GM12878 (cell line): ENCODE measurements around the gene ZFP90.

Source experiments
- JUND ChIP-seq: IDR thresholded peaks from 2 replicates; pipeline ENCODE4 v1.6.1; 2012; ENCODE audit warnings: low read depth, mild to moderate bottlenecking, low read length, improper control_type of control experiment, moderate library complexity
- MXI1 ChIP-seq: fragments of 150-350 bp; IDR thresholded peaks from 2 replicates; pipeline ENCODE4 v1.6.1; 2011; ENCODE audit warnings: low read depth, mild to moderate bottlenecking, inconsistent platforms, low read length, improper control_type of control experiment
- POLR2A ChIP-seq: IDR thresholded peaks from 2 replicates; pipeline ENCODE4 v1.6.1; 2011; ENCODE audit warnings: low read depth, mild to moderate bottlenecking, low read length
- POLR2AphosphoS5 ChIP-seq: IDR thresholded peaks from 2 replicates; pipeline ENCODE4 v1.6.1; 2011; ENCODE audit warnings: mild to moderate bottlenecking, low read length, inconsistent platforms
- RAD21 ChIP-seq: IDR thresholded peaks from 2 replicates; pipeline ENCODE4 v1.6.1; 2011; ENCODE audit warnings: mild to moderate bottlenecking, low read depth, low read length, moderate library complexity; ENCODE audit not compliant: insufficient read depth
- RB1 ChIP-seq: fragments of 450-650 bp; formaldehyde crosslinking; IDR thresholded peaks from 2 replicates; pipeline ENCODE4 v1.6.1; 2017; ENCODE audit warnings: mild to moderate bottlenecking, borderline replicate concordance
- SIN3A ChIP-seq: IDR thresholded peaks from 2 replicates; pipeline ENCODE4 v1.6.1; 2012; ENCODE audit warnings: low read depth, low read length, improper control_type of control experiment
- SRF ChIP-seq, 2 experiments: IDR thresholded peaks; 2 replicates each; pipeline ENCODE4 v1.6.1; 2011; ENCODE audit warnings: low read depth in 2 of 2, low read length in 2 of 2, mild to moderate bottlenecking in 1 of 2, moderate library complexity in 1 of 2
- TBL1XR1 ChIP-seq: IDR thresholded peaks from 2 replicates; pipeline ENCODE4 v1.6.1; 2012; ENCODE audit warnings: low read depth, low read length, improper control_type of control experiment
- YY1 ChIP-seq: IDR thresholded peaks from 2 replicates; pipeline ENCODE4 v1.6.1; 2011; ENCODE audit warnings: low read depth, mild to moderate bottlenecking, low read length
- TF ChIP-seq, protein P1 (sequence below), 3 experiments: IDR thresholded peaks in 2 of 3; conservative IDR thresholded peaks in 1 of 3; 2 replicates each; pipeline ENCODE4 v1.5.1; 2011; ENCODE audit warnings: low read depth in 3 of 3, low read length in 3 of 3, mild to moderate bottlenecking in 3 of 3, control low read depth in 2 of 3, moderate library complexity in 2 of 3, inconsistent platforms in 1 of 3, mixed read lengths in 1 of 3; ENCODE audit not compliant: control insufficient read depth in 2 of 3, insufficient read depth in 1 of 3; ENCODE audit errors: extremely low read depth in 1 of 3

DNA sequence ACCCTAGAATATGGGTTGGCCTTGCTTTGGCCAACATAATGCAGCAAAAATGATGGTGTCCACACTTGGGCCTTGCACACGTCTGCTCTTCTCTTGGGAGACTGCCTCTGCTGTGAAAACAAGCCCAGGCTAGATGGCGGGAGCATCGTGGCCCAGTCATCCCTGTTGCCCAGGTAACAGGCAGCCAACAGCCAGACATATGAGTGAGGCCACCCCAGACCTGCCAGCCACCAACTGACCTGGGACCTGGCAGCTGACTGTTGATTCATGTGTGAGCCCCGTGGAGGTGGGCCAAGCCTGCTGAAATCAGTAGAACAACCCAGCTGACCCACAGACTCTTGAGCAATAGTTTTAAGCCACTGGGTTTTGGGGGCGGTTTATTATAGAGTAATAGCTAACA, 66.7 kb downstream of the ZFP90 start:
- TF ChIP-seq POLR2A (no peak), POLR2AphosphoS5 (no peak), RAD21 (no peak), JUND (no peak), SRF (IDR thresholded peaks at IDR 0.05; ENCODE audit: low read depth in 2 of 2, low read length in 2 of 2) (no peak), MXI1 (no peak), TBL1XR1 (no peak), YY1 (no peak), RB1 (no peak), SIN3A (no peak)
- TF ChIP-seq, protein P1, sequence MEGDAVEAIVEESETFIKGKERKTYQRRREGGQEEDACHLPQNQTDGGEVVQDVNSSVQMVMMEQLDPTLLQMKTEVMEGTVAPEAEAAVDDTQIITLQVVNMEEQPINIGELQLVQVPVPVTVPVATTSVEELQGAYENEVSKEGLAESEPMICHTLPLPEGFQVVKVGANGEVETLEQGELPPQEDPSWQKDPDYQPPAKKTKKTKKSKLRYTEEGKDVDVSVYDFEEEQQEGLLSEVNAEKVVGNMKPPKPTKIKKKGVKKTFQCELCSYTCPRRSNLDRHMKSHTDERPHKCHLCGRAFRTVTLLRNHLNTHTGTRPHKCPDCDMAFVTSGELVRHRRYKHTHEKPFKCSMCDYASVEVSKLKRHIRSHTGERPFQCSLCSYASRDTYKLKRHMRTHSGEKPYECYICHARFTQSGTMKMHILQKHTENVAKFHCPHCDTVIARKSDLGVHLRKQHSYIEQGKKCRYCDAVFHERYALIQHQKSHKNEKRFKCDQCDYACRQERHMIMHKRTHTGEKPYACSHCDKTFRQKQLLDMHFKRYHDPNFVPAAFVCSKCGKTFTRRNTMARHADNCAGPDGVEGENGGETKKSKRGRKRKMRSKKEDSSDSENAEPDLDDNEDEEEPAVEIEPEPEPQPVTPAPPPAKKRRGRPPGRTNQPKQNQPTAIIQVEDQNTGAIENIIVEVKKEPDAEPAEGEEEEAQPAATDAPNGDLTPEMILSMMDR (IDR thresholded peaks at IDR 0.05 in 2 of 3, conservative IDR thresholded peaks at IDR 0.05 in 1 of 3; ENCODE audit: control insufficient read depth in 2 of 3, extremely low read depth in 1 of 3, insufficient read depth in 1 of 3, low read depth in 3 of 3, low read length in 3 of 3): no peak
